A673 (cell line): ENCODE data around the gene PARP12. TPM values are rescaled to one million over a fixed set of nuclear protein-coding genes. Genes with fewer than 3 reads are reported as not detected.

Source experiments
- BruUV-seq: library from RNA; stranded (reverse); fragments of 400-500 nt; replicated peaks from 2 replicates; lab custom pipeline; 2021; lab: Mats Ljungman, UMichigan
- CTCF ChIA-PET: fragments of 300-600 bp; sonication (Branson Sonifier 250); formaldehyde crosslinking; loops from one replicate; lab custom pipeline; 2022; ENCODE audit warnings: antibody characterized with exemption; lab: Charles Lee
- POLR2A ChIA-PET: fragments of 300-600 bp; sonication (Branson Sonifier 250); formaldehyde crosslinking; loops from one replicate; lab custom pipeline; 2022; ENCODE audit warnings: antibody characterized with exemption; ENCODE audit not compliant: low non-redundant PET; lab: Charles Lee
- DNase-seq: peaks from one replicate; pipeline ENCODE4 v3.0.0-alpha.2; 2015; ENCODE audit warnings: low spot score
- H3K27ac ChIP-seq: fragments of 200-600 bp; sonication (generic); 2 replicates; pipeline ENCODE4 v1.5.1; 2016; ENCODE audit warnings: mixed run types, low read depth, mild to moderate bottlenecking, mixed read lengths, antibody characterized with exemption, low read length; ENCODE audit not compliant: poor library complexity, severe bottlenecking
- H3K27me3 ChIP-seq: fragments of 200-600 bp; sonication (generic); replicated peaks from 2 replicates; pipeline ENCODE4 v1.6.1; 2017; ENCODE audit warnings: mixed run types, low read depth, mild to moderate bottlenecking, mixed read lengths, antibody characterized with exemption, low read length; ENCODE audit not compliant: insufficient read depth, poor library complexity
- H3K36me3 ChIP-seq: fragments of 200-600 bp; sonication (generic); 2 replicates; pipeline ENCODE4 v1.6.1; 2016; ENCODE audit warnings: mixed run types, mild to moderate bottlenecking, mixed read lengths, antibody characterized with exemption, low read length; ENCODE audit not compliant: insufficient read depth, poor library complexity, severe bottlenecking
- H3K4me1 ChIP-seq: fragments of 200-600 bp; sonication (generic); 2 replicates; pipeline ENCODE4 v1.6.1; 2017; ENCODE audit warnings: mixed run types, mild to moderate bottlenecking, mixed read lengths, antibody characterized with exemption, low read length; ENCODE audit not compliant: insufficient read depth, poor library complexity, severe bottlenecking
- H3K4me3 ChIP-seq: fragments of 200-600 bp; sonication (generic); 2 replicates; pipeline ENCODE4 v1.5.1; 2016; ENCODE audit warnings: low read depth, mixed run types, mild to moderate bottlenecking, mixed read lengths, low read length; ENCODE audit not compliant: poor library complexity, severe bottlenecking
- H3K9me3 ChIP-seq: fragments of 200-600 bp; sonication (generic); 2 replicates; pipeline ENCODE4 v1.6.1; 2016; ENCODE audit warnings: mixed run types, low read depth, mild to moderate bottlenecking, mixed read lengths, antibody characterized with exemption, low read length; ENCODE audit not compliant: poor library complexity, severe bottlenecking
- EZH2 ChIP-seq: fragments of 200-600 bp; sonication (generic); IDR thresholded peaks from 2 replicates; pipeline ENCODE4 v1.6.1; 2017; ENCODE audit warnings: borderline replicate concordance, low read depth, mild to moderate bottlenecking, mixed read lengths, antibody characterized with exemption, low read length; ENCODE audit not compliant: poor library complexity, severe bottlenecking
- intact Hi-C: fragments of 100-400 bp; cut with micrococcal nuclease; formaldehyde crosslinking; loops from one replicate; pipeline ENCODE4 v1.10.0; 2022; ENCODE audit not compliant: unreplicated experiment
- total RNA-seq: library from RNA; stranded (reverse); gene quantifications from 2 replicates; pipeline ENCODE4 v1.2.3, GENCODE V29; 2021
- TF ChIP-seq, protein P1 (sequence below): fragments of 300-800, 200-600 bp; sonication (generic); conservative IDR thresholded peaks from 2 replicates; pipeline ENCODE4 v1.5.1; 2017; ENCODE audit warnings: low read depth, mild to moderate bottlenecking, antibody characterized with exemption, low read length, moderate library complexity, mixed read lengths

PARP12 gene
- total RNA-seq, 1 experiment from 2014 or later: 17.8 TPM

DNA sequence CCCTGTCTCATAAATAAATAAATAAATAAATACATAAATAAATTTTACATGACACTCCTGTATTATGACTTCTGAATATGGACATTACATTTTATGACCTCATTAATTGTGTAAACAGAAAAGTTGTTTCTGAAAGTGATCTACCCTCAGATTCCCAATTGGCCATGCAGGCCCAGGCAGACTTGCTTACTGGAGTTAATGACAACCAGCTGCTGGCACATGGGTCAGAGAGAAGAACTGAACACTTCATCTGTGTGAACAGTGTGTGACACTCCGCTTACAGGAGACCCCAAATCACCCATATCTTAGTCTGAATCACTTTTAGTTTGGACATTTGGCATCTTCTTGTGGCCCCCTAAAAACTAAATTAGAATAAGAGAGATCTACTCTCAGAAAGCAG, 31.4 kb downstream of the PARP12 start:
- CTCF ChIA-PET: no interaction called here
- no peak overlapping the region for H3K4me3 ChIP-seq
- no peak for DNase-seq
- TF ChIP-seq, protein P1, sequence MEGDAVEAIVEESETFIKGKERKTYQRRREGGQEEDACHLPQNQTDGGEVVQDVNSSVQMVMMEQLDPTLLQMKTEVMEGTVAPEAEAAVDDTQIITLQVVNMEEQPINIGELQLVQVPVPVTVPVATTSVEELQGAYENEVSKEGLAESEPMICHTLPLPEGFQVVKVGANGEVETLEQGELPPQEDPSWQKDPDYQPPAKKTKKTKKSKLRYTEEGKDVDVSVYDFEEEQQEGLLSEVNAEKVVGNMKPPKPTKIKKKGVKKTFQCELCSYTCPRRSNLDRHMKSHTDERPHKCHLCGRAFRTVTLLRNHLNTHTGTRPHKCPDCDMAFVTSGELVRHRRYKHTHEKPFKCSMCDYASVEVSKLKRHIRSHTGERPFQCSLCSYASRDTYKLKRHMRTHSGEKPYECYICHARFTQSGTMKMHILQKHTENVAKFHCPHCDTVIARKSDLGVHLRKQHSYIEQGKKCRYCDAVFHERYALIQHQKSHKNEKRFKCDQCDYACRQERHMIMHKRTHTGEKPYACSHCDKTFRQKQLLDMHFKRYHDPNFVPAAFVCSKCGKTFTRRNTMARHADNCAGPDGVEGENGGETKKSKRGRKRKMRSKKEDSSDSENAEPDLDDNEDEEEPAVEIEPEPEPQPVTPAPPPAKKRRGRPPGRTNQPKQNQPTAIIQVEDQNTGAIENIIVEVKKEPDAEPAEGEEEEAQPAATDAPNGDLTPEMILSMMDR: no peak
- no peak for TF ChIP-seq EZH2
- H3K9me3 ChIP-seq: no peaks in the 10 kb centered on the region
- POLR2A ChIA-PET: no interaction called here
- no TSS peak for BruUV-seq
- H3K36me3 ChIP-seq: no peaks in the 10 kb centered on the region
- intact Hi-C loops: no loop called here
- H3K27ac ChIP-seq: no peak overlapping the region
- H3K27me3 ChIP-seq: no peaks in the 10 kb centered on the region
- no peaks in the 10 kb centered on the region for H3K4me1 ChIP-seq

DNA sequence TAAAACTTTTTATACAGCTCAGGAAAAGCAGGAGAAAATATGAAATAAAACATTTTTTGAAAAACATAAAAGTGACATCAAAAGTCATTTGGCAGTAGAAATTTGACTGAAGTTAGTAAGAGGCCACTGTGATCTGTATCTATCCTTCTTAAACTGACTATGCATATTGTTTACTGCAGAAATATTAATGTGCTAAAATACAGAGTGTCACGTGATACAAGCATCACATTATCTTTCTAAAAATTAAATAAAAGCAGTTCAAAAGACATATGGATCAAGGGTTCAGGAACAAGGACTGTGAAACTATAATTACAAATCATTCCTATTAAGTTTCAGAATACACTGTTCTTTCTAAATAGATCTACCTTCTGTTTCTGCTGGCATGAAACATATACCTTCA, 33.7 kb downstream of the PARP12 start:
- Histone ChIP-seq H3K9me3 (no peaks in the 10 kb centered on the region), H3K4me3 (no peak overlapping the region), H3K36me3 (no peaks in the 10 kb centered on the region), H3K27ac (no peak overlapping the region), H3K27me3 (no peaks in the 10 kb centered on the region), H3K4me1 (no peaks in the 10 kb centered on the region)
- TF ChIP-seq, protein P1: no peak
- TF ChIP-seq EZH2: no peak
- no peak for DNase-seq
- no TSS peak for BruUV-seq
- POLR2A ChIA-PET: no interaction called here
- CTCF ChIA-PET: no interaction called here
- intact Hi-C loops: no loop called here

DNA sequence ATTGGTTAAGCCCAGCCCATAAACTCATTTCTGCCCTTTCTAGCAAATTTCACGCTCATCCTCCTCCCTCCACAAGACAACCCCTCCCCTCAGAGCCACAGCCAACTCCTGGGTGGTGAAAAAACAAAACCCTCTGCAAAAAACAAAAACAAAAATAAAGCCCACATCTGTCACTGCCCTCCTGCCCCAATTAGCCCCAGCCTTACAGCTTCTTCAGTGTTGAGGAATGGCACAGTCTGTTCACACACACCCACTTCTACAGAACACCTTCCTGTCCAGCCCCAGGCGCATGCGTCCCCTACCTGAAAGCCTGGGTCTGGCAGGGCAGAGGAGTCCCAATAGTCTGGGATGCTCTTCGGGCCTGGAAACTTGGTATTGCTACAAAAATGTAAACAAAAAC, 34.4 kb downstream of the PARP12 start:
- H3K27ac ChIP-seq: no peak overlapping the region
- no peaks in the 10 kb centered on the region for H3K27me3 ChIP-seq
- intact Hi-C loops: no loop called here
- no peak for TF ChIP-seq EZH2
- TF ChIP-seq, protein P1: no peak
- H3K4me1 ChIP-seq: no peaks in the 10 kb centered on the region
- ChIA-PET CTCF (no interaction called here), POLR2A (no interaction called here)
- no peak for DNase-seq
- BruUV-seq: no TSS peak
- no peak overlapping the region for H3K4me3 ChIP-seq
- no peaks in the 10 kb centered on the region for H3K9me3 ChIP-seq
- H3K36me3 ChIP-seq: no peaks in the 10 kb centered on the region
